IMR-90 (cell line): ENCODE results near the gene TNRC6B.

ENCODE experiments used
- POLR2A ChIP-seq: IDR thresholded peaks from 2 replicates; pipeline ENCODE4 v1.6.1; 2012; ENCODE audit warnings: mild to moderate bottlenecking, low read depth, low read length
- RFX5 ChIP-seq: IDR thresholded peaks from 2 replicates; pipeline ENCODE4 v1.8.0; 2012; ENCODE audit warnings: low read depth, mild to moderate bottlenecking, low read length, moderate library complexity
- SMC3 ChIP-seq: fragments of 150-350 bp; IDR thresholded peaks from 2 replicates; pipeline ENCODE4 v1.6.1; 2016; ENCODE audit warnings: low read depth, mild to moderate bottlenecking, antibody characterized with exemption, low read length, moderate library complexity
- TF ChIP-seq, protein P1 (sequence below): conservative IDR thresholded peaks from 2 replicates; pipeline ENCODE4 v1.5.1; 2012; ENCODE audit warnings: mild to moderate bottlenecking, low read depth, low read length, improper control_type of control experiment

DNA sequence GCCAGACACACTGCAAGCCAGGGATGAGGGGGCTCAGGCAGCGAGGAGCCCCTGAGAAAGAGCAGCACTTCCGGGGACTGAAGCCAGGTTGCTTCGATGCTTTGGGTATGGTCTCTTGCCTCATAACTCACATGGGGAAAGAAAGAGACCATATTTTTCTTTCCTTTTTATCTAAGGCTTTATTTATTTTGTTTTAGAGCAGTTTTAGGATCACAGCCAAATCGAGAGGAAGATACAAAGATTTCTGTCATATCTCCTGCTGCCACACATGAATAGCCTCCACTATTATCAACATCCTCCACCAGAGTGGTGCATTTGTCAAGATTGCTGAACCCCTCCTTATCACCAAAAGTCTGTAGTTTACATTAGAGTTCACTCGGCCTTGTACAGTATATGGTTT lies 144.3 kb downstream of the TNRC6B start:
- TF ChIP-seq SMC3, result no peak
- no peak for TF ChIP-seq POLR2A
- no peak for TF ChIP-seq RFX5
- TF ChIP-seq, protein P1, sequence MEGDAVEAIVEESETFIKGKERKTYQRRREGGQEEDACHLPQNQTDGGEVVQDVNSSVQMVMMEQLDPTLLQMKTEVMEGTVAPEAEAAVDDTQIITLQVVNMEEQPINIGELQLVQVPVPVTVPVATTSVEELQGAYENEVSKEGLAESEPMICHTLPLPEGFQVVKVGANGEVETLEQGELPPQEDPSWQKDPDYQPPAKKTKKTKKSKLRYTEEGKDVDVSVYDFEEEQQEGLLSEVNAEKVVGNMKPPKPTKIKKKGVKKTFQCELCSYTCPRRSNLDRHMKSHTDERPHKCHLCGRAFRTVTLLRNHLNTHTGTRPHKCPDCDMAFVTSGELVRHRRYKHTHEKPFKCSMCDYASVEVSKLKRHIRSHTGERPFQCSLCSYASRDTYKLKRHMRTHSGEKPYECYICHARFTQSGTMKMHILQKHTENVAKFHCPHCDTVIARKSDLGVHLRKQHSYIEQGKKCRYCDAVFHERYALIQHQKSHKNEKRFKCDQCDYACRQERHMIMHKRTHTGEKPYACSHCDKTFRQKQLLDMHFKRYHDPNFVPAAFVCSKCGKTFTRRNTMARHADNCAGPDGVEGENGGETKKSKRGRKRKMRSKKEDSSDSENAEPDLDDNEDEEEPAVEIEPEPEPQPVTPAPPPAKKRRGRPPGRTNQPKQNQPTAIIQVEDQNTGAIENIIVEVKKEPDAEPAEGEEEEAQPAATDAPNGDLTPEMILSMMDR, result no peak
